ENCODE results near the gene PDE1A.

GRCh38 chr2:182144776-182145165 is 282.1 kb downstream of the PDE1A start:
- TF ChIP-seq CTCF (conservative IDR thresholded peaks at IDR 0.05; ENCODE audit: low read depth, low read length) (no peak), EZH2phosphoT487 (IDR thresholded peaks at IDR 0.05; ENCODE audit: borderline replicate concordance, low read length) (no peak), EZH2 (IDR thresholded peaks at IDR 0.05; ENCODE audit: low read length, unreplicated experiment) (no peak)

All from PC-3 (cell line).